Natural killer cell (primary cell): ENCODE results near the gene ENAM. TPM values are rescaled to one million over a fixed set of nuclear protein-coding genes. Genes with fewer than 3 reads are reported as not detected.
"Not testable (repeated sequence)": the region's sequence is repeated elsewhere in the genome, so short reads cannot be mapped to it uniquely, and the experiment has no call there.

ENCODE experiments used
- ATAC-seq, 3 donors: fragments of 150-1000 bp in 2 of 3; fragments of 200-7000 bp in 1 of 3; cut with Tn5 transposase; 1 replicate in 1 of 3; 2 replicates in 2 of 3; pipeline ENCODE4 v1.10.0; 2021; ENCODE audit warnings: mild to moderate bottlenecking in 2 of 3, moderate library complexity in 2 of 3
- DNase-seq, 2 donors: peaks; one replicate each; pipeline versions ENCODE4 v3.0.0 to v3.0.0-alpha.2; 2013 to 2021; ENCODE audit warnings: mixed read lengths in 1 of 2
- H3K27ac ChIP-seq: one replicate; pipeline ENCODE4 v1.5.1; 2013; ENCODE audit warnings: mild to moderate bottlenecking, low read length
- H3K27me3 ChIP-seq: one replicate; pipeline ENCODE4 v1.6.1; 2013; ENCODE audit warnings: low read length; ENCODE audit not compliant: control insufficient read depth, insufficient read depth
- H3K36me3 ChIP-seq: one replicate; pipeline ENCODE4 v1.6.1; 2013; ENCODE audit warnings: low read length; ENCODE audit not compliant: control insufficient read depth, insufficient read depth
- H3K4me1 ChIP-seq: one replicate; pipeline ENCODE4 v1.6.1; 2013; ENCODE audit warnings: low read length; ENCODE audit not compliant: control insufficient read depth, insufficient read depth
- H3K4me3 ChIP-seq: one replicate; pipeline ENCODE4 v1.5.1; 2013; ENCODE audit warnings: low read length
- H3K9me3 ChIP-seq: one replicate; pipeline ENCODE4 v1.6.1; 2013; ENCODE audit warnings: low read length; ENCODE audit not compliant: control insufficient read depth, insufficient read depth
- H3K27ac Mint-ChIP-seq, 2 donors: one replicate each; pipeline ENCODE4 v1.8.0; 2022; ENCODE audit warnings: mild to moderate bottlenecking in 2 of 2, mixed read lengths in 2 of 2, moderate library complexity in 1 of 2
- H3K27me3 Mint-ChIP-seq, 2 donors: one replicate each; pipeline ENCODE4 v1.8.0; 2022; ENCODE audit warnings: low read depth in 2 of 2, mixed read lengths in 2 of 2
- H3K36me3 Mint-ChIP-seq: one replicate; pipeline ENCODE4 v1.8.0; 2022; ENCODE audit warnings: mixed read lengths
- H3K4me1 Mint-ChIP-seq, 2 donors: one replicate each; pipeline ENCODE4 v1.8.0; 2022; ENCODE audit warnings: mixed read lengths in 2 of 2
- H3K4me3 Mint-ChIP-seq: one replicate; pipeline ENCODE4 v1.8.0; 2022; ENCODE audit warnings: mild to moderate bottlenecking, moderate library complexity, mixed read lengths
- H3K9me3 Mint-ChIP-seq, 2 donors: one replicate each; pipeline ENCODE4 v1.8.0; 2022; ENCODE audit warnings: mixed read lengths in 2 of 2
- WGBS: methylation state at CpG from one replicate; pipeline ENCODE4 v1.1.7; 2013; ENCODE audit warnings: missing lambda C conversion rate; ENCODE audit not compliant: insufficient coverage; 5-methylcytosine and 5-hydroxymethylcytosine counted together
- intact Hi-C: fragments of 100-400 bp; cut with micrococcal nuclease; formaldehyde crosslinking; loops from one replicate; pipeline ENCODE4 v1.14.2; 2022
- total RNA-seq, 4 donors: library from RNA; stranded (reverse); fragments of 120-200 nt in 1 of 4; gene quantifications; one replicate each; pipeline versions ENCODE4 v1.2.3 to v1.2.4, GENCODE V29; 2013 to 2022
- TF ChIP-seq, protein P1 (sequence below): fragments of 200-600 bp; IDR thresholded peaks from one replicate; pipeline ENCODE4 v1.8.0; 2022; ENCODE audit warnings: antibody characterized with exemption

Gene ENAM
- total RNA-seq, 3 donors from 2014 or later (not counting 1 experiment from before 2014, with no cell fraction given) = not detected

DNA sequence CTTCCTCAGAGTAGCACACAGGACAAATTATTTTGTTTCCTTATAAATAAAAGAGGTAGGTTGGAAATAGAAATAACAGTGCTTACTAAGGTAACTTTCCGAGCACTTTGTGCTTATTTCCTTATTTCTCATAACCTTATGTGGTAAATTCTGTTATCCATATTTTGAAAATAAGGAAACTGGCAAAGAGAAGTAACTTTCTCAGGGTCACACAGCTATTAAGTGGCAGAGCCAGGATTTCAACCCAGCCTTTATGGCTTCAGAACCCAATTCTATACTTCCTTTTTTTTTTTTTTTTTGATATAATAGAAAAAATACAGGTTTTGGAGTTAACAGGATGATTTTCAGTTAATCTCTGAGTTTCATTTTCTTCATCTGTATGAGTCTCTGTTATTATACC is 63.1 kb downstream of the ENAM start:
- H3K27me3 ChIP-seq = no peaks in the 10 kb centered on the region
- no peak for ATAC-seq
- intact Hi-C loops = no loop called here
- Mint-ChIP-seq H3K27ac (no peak overlapping the region), H3K9me3 (no peaks in the 10 kb centered on the region), H3K27me3 (no peaks in the 10 kb centered on the region), H3K36me3 (no peaks in the 10 kb centered on the region), H3K4me3 (no peak overlapping the region), H3K4me1 (peaks cover 33 to 36% of the 10 kb centered on the region in 2 donors)
- H3K27ac ChIP-seq = no peak overlapping the region
- no peak overlapping the region for H3K4me3 ChIP-seq
- TF ChIP-seq, protein P1, sequence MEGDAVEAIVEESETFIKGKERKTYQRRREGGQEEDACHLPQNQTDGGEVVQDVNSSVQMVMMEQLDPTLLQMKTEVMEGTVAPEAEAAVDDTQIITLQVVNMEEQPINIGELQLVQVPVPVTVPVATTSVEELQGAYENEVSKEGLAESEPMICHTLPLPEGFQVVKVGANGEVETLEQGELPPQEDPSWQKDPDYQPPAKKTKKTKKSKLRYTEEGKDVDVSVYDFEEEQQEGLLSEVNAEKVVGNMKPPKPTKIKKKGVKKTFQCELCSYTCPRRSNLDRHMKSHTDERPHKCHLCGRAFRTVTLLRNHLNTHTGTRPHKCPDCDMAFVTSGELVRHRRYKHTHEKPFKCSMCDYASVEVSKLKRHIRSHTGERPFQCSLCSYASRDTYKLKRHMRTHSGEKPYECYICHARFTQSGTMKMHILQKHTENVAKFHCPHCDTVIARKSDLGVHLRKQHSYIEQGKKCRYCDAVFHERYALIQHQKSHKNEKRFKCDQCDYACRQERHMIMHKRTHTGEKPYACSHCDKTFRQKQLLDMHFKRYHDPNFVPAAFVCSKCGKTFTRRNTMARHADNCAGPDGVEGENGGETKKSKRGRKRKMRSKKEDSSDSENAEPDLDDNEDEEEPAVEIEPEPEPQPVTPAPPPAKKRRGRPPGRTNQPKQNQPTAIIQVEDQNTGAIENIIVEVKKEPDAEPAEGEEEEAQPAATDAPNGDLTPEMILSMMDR = no peak
- no peaks in the 10 kb centered on the region for H3K9me3 ChIP-seq
- WGBS = no CpG with 5 or more reads among the region's 1 CpG
- peaks cover 25% of the 10 kb centered on the region for H3K4me1 ChIP-seq
- no peak for DNase-seq
- H3K36me3 ChIP-seq = peaks cover 6% of the 10 kb centered on the region

DNA sequence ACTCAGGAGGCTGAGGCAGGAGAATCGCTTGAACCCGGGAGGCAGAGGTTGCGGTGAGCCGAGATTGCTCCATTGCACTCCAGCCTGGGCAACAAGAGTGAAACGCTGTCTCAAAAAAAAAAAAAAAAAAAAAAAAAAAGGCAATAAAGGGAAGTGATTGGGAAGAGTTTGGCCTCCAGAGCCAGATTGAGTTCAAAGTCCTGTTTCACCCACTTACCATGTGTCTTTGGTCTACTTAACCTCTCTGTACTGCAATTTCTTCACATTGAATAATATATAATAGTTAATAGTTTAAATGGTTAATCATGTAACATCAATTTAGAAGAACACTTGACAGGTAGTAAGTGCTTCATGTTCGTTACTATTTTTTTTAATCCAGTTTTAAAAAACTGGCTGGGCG is 66.1 kb downstream of the ENAM start:
- H3K36me3 Mint-ChIP-seq, intact Hi-C loops, H3K9me3 Mint-ChIP-seq, H3K27ac Mint-ChIP-seq, ATAC-seq, DNase-seq, H3K27me3 ChIP-seq, H3K4me3 ChIP-seq, H3K27me3 Mint-ChIP-seq, H3K27ac ChIP-seq, H3K9me3 ChIP-seq, H3K4me3 Mint-ChIP-seq, H3K4me1 ChIP-seq, H3K36me3 ChIP-seq: not testable (repeated sequence)
- 97% methylated on average over 7 of the region's 7 CpGs for WGBS
- peaks cover 11 to 13% of the 10 kb centered on the region in 2 donors for H3K4me1 Mint-ChIP-seq

Other genes starting within 250 kb of the ENAM start
- gene SMR3B, start 245.6 kb upstream of the ENAM start, total RNA-seq = not detected
- gene OPRPN, start 230.8 kb upstream of the ENAM start, total RNA-seq = not detected
- gene MUC7, start 156.5 kb upstream of the ENAM start, total RNA-seq = not detected
- not detected for gene AMTN, start 110.2 kb upstream of the ENAM start, total RNA-seq
- not detected for gene AMBN, start 36.5 kb upstream of the ENAM start, total RNA-seq
- gene JCHAIN, start 37.8 kb downstream of the ENAM start, total RNA-seq = 1,000 to 10,000 TPM in 1 of 3 donors, 1 to 10 TPM in 2; 1.6 to 1,035 (median 3.5) TPM
- gene UTP3, start 59.8 kb downstream of the ENAM start, total RNA-seq = 10 to 100 TPM; 22.3 to 23.1 (median 22.6) TPM
- 10 to 100 TPM; 31.6 to 38.1 (median 33.4) TPM for gene RUFY3, start 93.2 kb downstream of the ENAM start, total RNA-seq
- 10 to 100 TPM; 33.4 to 50.8 (median 43.0) TPM for gene GRSF1, start 211.1 kb downstream of the ENAM start, total RNA-seq